ENCODE results near the gene FKBP6. TPM values are rescaled to one million over a fixed set of nuclear protein-coding genes. Genes with fewer than 3 reads are reported as not detected.

Gene FKBP6, protein sequence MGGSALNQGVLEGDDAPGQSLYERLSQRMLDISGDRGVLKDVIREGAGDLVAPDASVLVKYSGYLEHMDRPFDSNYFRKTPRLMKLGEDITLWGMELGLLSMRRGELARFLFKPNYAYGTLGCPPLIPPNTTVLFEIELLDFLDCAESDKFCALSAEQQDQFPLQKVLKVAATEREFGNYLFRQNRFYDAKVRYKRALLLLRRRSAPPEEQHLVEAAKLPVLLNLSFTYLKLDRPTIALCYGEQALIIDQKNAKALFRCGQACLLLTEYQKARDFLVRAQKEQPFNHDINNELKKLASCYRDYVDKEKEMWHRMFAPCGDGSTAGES
- 0.12 TPM in 1 of 2 replicates, not detected in the other for total RNA-seq (ENCODE audit: low replicate concordance)

DNA sequence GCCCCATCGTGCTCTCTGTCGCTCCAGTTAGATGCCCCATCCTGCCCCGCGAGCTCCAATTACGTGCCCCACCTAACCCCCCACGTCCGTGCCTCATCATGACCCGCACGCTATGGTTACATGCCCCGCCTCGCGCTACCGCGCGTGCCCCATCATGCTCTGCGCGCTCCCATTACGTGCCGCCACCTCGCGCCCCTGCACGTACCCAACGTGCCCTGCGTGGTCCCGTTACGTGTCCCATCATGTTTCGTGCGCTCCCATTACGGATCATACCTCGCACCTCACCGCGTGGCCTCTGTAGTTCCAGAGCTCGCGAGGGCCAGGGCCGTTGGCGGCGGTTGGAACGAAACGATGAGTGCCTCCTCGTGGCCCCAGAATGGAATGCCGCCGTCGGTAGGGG, at the start of gene FKBP6, which contains the start of gene TRIM50:
FKBP6 (plus strand) TSS at position 240 of the 400 bp plus-strand sequence. CDS start 268 bp downstream, outside the sequence.
TRIM50 (minus strand) TSS at position 161 of the 400 bp plus-strand sequence. CDS start 3,295 bp downstream, outside the sequence.

DNA sequence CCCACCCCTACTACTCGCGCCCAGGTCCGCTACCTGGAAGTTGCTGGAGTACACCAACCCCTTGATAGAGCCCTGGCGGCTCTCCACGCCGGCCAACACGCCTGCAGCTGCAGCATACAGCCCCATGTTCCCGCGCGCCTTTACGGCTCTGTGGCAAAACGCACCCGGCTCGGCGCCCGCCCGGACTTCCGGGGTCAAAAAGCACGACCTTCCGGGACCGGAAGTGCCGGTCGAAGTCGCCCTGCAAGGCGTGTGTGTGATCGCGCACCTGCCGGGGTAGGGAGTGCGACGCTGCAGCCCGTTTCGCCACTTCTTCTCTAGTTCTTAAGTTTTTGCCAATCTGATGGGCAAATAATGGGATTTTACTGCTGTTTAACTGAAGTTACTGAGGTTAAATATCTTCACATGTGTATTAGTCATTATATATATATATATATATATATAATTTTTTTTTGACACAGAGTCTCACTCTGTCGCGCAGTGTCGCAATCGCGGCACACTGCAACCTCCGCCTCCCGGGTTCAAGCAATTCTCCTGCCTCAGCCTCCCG, 19.2 kb upstream of the FKBP6 start, which contains the start of gene NSUN5:
NSUN5 (minus strand) TSS at position 162 of the 550 bp plus-strand sequence; CDS start at position 126, 36 bp downstream.

Other genes starting within 250 kb of the FKBP6 start
- not detected in 2 replicates for gene SPDYE9, start 242.1 kb upstream of the FKBP6 start, total RNA-seq (ENCODE audit: low replicate concordance)
- gene NSUN5, start 19.3 kb upstream of the FKBP6 start, total RNA-seq (ENCODE audit: low replicate concordance): 9.0 and 14.4 TPM in 2 replicates
- gene TRIM50, start 79 bp upstream of the FKBP6 start, total RNA-seq (ENCODE audit: low replicate concordance): not detected in 2 replicates
- 0.12 and 0.98 TPM in 2 replicates for gene FZD9, start 105.6 kb downstream of the FKBP6 start, total RNA-seq (ENCODE audit: low replicate concordance)
- gene BAZ1B, start 194.1 kb downstream of the FKBP6 start, total RNA-seq (ENCODE audit: low replicate concordance): 36.4 and 37.2 TPM in 2 replicates
- 12.1 and 16.1 TPM in 2 replicates for gene BCL7B, start 229.5 kb downstream of the FKBP6 start, total RNA-seq (ENCODE audit: low replicate concordance)

Measured in smooth muscle cell of the coronary artery (primary cell).